HepG2 (cell line): ENCODE measurements around the gene UBB. TPM values are rescaled to one million over a fixed set of nuclear protein-coding genes. Genes with fewer than 3 reads are reported as not detected.

Source experiments
- ARNTL ChIP-seq: sonication (generic); formaldehyde crosslinking; IDR thresholded peaks from 2 replicates; pipeline ENCODE4 v1.4.0; 2020; ENCODE audit warnings: mild to moderate bottlenecking, missing genetic modification reagents
- EEA1 ChIP-seq: sonication (generic); formaldehyde crosslinking; IDR thresholded peaks from 2 replicates; pipeline ENCODE4 v1.5.1; 2020; ENCODE audit warnings: mild to moderate bottlenecking, missing genetic modification reagents, borderline replicate concordance
- IKZF1 ChIP-seq: fragments of 450-650 bp; IDR thresholded peaks from 2 replicates; pipeline ENCODE4 v1.7.1; 2016
- MIXL1 ChIP-seq: IDR thresholded peaks from 2 replicates; pipeline ENCODE4 v1.6.1; 2016
- TOPORS ChIP-seq: sonication (generic); formaldehyde crosslinking; IDR thresholded peaks from 2 replicates; pipeline ENCODE4 v1.8.0; 2023; ENCODE audit warnings: mild to moderate bottlenecking, missing genetic modification reagents
- XRCC5 ChIP-seq: fragments of 200-400 bp; formaldehyde crosslinking; optimal IDR thresholded peaks from 2 replicates; pipeline ENCODE3; 2017; ENCODE audit warnings: mild to moderate bottlenecking, low read length
- ZMYM4 ChIP-seq: sonication (generic); formaldehyde crosslinking; IDR thresholded peaks from 2 replicates; pipeline ENCODE4 v1.8.1; 2023; ENCODE audit warnings: mild to moderate bottlenecking, missing genetic modification reagents
- ZNF180 ChIP-seq: sonication (generic); formaldehyde crosslinking; IDR thresholded peaks from 2 replicates; pipeline ENCODE4 v1.4.0; 2020; ENCODE audit warnings: low read depth, missing genetic modification reagents, borderline replicate concordance
- ZNF24 ChIP-seq: fragments of 450-650 bp; IDR thresholded peaks from 2 replicates; pipeline ENCODE4 v1.6.1; 2017; ENCODE audit warnings: antibody characterized with exemption, mild to moderate bottlenecking
- ZNF547 ChIP-seq: sonication (generic); formaldehyde crosslinking; IDR thresholded peaks from 2 replicates; pipeline ENCODE4 v1.5.1; 2020; ENCODE audit warnings: mild to moderate bottlenecking, missing genetic modification reagents
- ZNF720 ChIP-seq: sonication (generic); formaldehyde crosslinking; IDR thresholded peaks from 2 replicates; pipeline ENCODE4 v1.4.0; 2020; ENCODE audit warnings: missing genetic modification reagents
- polyA plus RNA-seq, 8 experiments: library from polyadenylated mRNA; depleted of rRNA in 3 of 8; stranded (reverse) in 7 of 8; unstranded in 1 of 8; fragments of >200 nt; fragmentation: Illumina TruSeq in 4 of 8; extraction: Trizol in 4 of 8; gene quantifications; 2 replicates each; pipeline versions ENCODE4 v1.2.1 to v1.2.3, GENCODE V29; 2011 to 2016; ENCODE audit warnings: low read depth in 4 of 8, missing spikeins in 1 of 8, mixed read lengths in 1 of 8; ENCODE audit not compliant: insufficient read depth in 1 of 8
- total RNA-seq, 5 experiments: library from RNA; depleted of rRNA; stranded (reverse); fragments of >200 nt; fragmentation: Illumina TruSeq; extraction: Trizol; gene quantifications; 2 replicates each; pipeline ENCODE4 v1.2.3, GENCODE V29; 2016; ENCODE audit warnings: low read depth in 1 of 5
- TF ChIP-seq, protein P1 (sequence below): sonication (generic); formaldehyde crosslinking; IDR thresholded peaks from 2 replicates; pipeline ENCODE4 v1.5.0; 2020; ENCODE audit warnings: missing genetic modification reagents
- TF ChIP-seq, protein P2 (sequence below): sonication (generic); formaldehyde crosslinking; IDR thresholded peaks from 2 replicates; pipeline ENCODE4 v1.5.1; 2020; ENCODE audit warnings: mild to moderate bottlenecking, missing genetic modification reagents, borderline replicate concordance
- TF ChIP-seq, protein P3 (sequence below): IDR thresholded peaks from 2 replicates; pipeline ENCODE4 v1.6.1; 2012; ENCODE audit warnings: low read length, improper control_type of control experiment
- TF ChIP-seq, protein P4 (sequence below): sonication (generic); formaldehyde crosslinking; IDR thresholded peaks from 2 replicates; pipeline ENCODE4 v1.4.0; 2020; ENCODE audit warnings: mild to moderate bottlenecking, missing genetic modification reagents
- TF ChIP-seq, protein P5 (sequence below): sonication (generic); formaldehyde crosslinking; IDR thresholded peaks from 2 replicates; pipeline ENCODE4 v1.4.0; 2020; ENCODE audit warnings: missing genetic modification reagents
- TF ChIP-seq, protein P6 (sequence below): IDR thresholded peaks from 2 replicates; pipeline ENCODE4 v1.6.1; 2016; ENCODE audit warnings: low read depth, control low read depth

The UBB gene
- total and polyA plus RNA-seq, 2 of the 13 experiments (the other 11 are each of a cell fraction or from before 2014, with no cell fraction given): 1,130 to 2,066 TPM

DNA sequence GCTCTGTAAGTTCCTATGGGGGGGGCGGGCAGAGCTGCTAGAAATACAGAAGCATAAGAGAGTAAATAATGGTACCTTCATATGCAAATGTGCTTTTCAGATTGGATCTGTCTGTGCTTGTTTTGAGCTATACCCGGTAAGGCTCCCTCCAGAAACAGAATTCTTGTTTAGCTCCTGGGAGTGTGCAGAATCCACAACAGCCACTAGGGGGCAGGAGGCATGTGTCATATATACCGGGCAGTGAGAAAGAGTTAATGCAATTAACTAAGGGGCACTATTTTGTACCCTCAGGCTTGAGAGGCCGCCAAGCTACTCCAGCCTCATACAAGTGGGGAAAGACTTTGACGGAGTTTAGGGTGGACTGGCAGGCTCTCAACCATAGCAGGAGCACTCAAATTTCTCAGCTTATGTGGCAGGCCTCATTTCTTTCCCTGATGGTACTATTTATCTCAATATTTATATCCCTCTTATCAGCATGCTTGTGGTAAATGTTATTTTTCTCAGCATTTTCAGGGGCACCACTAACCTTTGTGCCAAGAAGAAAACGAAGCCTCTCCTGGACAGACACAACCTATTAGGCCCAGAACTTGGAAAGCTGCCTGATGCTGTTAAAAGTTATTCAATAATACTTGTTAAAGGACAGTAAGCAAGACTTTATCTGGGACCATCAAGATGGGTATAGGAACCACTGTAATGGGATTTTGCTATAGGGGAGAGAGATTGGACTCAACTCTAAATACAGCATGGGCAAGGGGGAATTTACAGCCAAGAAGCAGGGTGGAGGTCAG lies 16.9 kb upstream of the UBB start (continued):
- TF ChIP-seq, protein P1, sequence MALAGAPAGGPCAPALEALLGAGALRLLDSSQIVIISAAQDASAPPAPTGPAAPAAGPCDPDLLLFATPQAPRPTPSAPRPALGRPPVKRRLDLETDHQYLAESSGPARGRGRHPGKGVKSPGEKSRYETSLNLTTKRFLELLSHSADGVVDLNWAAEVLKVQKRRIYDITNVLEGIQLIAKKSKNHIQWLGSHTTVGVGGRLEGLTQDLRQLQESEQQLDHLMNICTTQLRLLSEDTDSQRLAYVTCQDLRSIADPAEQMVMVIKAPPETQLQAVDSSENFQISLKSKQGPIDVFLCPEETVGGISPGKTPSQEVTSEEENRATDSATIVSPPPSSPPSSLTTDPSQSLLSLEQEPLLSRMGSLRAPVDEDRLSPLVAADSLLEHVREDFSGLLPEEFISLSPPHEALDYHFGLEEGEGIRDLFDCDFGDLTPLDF: no peak
- no peak for TF ChIP-seq EEA1
- no peak for TF ChIP-seq TOPORS (CRISPR knock-in tag)
- TF ChIP-seq, protein P2, sequence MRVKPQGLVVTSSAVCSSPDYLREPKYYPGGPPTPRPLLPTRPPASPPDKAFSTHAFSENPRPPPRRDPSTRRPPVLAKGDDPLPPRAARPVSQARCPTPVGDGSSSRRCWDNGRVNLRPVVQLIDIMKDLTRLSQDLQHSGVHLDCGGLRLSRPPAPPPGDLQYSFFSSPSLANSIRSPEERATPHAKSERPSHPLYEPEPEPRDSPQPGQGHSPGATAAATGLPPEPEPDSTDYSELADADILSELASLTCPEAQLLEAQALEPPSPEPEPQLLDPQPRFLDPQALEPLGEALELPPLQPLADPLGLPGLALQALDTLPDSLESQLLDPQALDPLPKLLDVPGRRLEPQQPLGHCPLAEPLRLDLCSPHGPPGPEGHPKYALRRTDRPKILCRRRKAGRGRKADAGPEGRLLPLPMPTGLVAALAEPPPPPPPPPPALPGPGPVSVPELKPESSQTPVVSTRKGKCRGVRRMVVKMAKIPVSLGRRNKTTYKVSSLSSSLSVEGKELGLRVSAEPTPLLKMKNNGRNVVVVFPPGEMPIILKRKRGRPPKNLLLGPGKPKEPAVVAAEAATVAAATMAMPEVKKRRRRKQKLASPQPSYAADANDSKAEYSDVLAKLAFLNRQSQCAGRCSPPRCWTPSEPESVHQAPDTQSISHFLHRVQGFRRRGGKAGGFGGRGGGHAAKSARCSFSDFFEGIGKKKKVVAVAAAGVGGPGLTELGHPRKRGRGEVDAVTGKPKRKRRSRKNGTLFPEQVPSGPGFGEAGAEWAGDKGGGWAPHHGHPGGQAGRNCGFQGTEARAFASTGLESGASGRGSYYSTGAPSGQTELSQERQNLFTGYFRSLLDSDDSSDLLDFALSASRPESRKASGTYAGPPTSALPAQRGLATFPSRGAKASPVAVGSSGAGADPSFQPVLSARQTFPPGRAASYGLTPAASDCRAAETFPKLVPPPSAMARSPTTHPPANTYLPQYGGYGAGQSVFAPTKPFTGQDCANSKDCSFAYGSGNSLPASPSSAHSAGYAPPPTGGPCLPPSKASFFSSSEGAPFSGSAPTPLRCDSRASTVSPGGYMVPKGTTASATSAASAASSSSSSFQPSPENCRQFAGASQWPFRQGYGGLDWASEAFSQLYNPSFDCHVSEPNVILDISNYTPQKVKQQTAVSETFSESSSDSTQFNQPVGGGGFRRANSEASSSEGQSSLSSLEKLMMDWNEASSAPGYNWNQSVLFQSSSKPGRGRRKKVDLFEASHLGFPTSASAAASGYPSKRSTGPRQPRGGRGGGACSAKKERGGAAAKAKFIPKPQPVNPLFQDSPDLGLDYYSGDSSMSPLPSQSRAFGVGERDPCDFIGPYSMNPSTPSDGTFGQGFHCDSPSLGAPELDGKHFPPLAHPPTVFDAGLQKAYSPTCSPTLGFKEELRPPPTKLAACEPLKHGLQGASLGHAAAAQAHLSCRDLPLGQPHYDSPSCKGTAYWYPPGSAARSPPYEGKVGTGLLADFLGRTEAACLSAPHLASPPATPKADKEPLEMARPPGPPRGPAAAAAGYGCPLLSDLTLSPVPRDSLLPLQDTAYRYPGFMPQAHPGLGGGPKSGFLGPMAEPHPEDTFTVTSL (CRISPR knock-in tag): no peak
- peak; percentile 53 for TF ChIP-seq XRCC5
- TF ChIP-seq, protein P3, sequence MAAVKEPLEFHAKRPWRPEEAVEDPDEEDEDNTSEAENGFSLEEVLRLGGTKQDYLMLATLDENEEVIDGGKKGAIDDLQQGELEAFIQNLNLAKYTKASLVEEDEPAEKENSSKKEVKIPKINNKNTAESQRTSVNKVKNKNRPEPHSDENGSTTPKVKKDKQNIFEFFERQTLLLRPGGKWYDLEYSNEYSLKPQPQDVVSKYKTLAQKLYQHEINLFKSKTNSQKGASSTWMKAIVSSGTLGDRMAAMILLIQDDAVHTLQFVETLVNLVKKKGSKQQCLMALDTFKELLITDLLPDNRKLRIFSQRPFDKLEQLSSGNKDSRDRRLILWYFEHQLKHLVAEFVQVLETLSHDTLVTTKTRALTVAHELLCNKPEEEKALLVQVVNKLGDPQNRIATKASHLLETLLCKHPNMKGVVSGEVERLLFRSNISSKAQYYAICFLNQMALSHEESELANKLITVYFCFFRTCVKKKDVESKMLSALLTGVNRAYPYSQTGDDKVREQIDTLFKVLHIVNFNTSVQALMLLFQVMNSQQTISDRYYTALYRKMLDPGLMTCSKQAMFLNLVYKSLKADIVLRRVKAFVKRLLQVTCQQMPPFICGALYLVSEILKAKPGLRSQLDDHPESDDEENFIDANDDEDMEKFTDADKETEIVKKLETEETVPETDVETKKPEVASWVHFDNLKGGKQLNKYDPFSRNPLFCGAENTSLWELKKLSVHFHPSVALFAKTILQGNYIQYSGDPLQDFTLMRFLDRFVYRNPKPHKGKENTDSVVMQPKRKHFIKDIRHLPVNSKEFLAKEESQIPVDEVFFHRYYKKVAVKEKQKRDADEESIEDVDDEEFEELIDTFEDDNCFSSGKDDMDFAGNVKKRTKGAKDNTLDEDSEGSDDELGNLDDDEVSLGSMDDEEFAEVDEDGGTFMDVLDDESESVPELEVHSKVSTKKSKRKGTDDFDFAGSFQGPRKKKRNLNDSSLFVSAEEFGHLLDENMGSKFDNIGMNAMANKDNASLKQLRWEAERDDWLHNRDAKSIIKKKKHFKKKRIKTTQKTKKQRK: no peak
- no peak for TF ChIP-seq ZNF547 (CRISPR knock-in tag)
- TF ChIP-seq, protein P4, sequence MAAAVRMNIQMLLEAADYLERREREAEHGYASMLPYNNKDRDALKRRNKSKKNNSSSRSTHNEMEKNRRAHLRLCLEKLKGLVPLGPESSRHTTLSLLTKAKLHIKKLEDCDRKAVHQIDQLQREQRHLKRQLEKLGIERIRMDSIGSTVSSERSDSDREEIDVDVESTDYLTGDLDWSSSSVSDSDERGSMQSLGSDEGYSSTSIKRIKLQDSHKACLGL (CRISPR knock-in tag): no peak
- TF ChIP-seq, protein P5, sequence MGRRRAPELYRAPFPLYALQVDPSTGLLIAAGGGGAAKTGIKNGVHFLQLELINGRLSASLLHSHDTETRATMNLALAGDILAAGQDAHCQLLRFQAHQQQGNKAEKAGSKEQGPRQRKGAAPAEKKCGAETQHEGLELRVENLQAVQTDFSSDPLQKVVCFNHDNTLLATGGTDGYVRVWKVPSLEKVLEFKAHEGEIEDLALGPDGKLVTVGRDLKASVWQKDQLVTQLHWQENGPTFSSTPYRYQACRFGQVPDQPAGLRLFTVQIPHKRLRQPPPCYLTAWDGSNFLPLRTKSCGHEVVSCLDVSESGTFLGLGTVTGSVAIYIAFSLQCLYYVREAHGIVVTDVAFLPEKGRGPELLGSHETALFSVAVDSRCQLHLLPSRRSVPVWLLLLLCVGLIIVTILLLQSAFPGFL (CRISPR knock-in tag): no peak
- no peak for TF ChIP-seq ZMYM4 (CRISPR knock-in tag)
- TF ChIP-seq ZNF720 (CRISPR knock-in tag): no peak
- no peak for TF ChIP-seq ZNF180 (CRISPR knock-in tag)
- TF ChIP-seq ZNF24: no peak
- TF ChIP-seq, protein P6, sequence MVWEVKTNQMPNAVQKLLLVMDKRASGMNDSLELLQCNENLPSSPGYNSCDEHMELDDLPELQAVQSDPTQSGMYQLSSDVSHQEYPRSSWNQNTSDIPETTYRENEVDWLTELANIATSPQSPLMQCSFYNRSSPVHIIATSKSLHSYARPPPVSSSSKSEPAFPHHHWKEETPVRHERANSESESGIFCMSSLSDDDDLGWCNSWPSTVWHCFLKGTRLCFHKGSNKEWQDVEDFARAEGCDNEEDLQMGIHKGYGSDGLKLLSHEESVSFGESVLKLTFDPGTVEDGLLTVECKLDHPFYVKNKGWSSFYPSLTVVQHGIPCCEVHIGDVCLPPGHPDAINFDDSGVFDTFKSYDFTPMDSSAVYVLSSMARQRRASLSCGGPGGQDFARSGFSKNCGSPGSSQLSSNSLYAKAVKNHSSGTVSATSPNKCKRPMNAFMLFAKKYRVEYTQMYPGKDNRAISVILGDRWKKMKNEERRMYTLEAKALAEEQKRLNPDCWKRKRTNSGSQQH: no peak
- TF ChIP-seq MIXL1: peak; percentile 94
- TF ChIP-seq IKZF1: no peak
- no peak for TF ChIP-seq ARNTL (CRISPR knock-in tag)
